GM18870 (cell line): ENCODE results near the gene RUNX1.

Source experiments
- ATAC-seq: cut with Tn5 transposase; IDR thresholded peaks from one replicate; pipeline ENCODE4 v1.9.1; 2021; ENCODE audit warnings: moderate library complexity; ENCODE audit not compliant: unreplicated experiment

The RUNX1 gene

DNA sequence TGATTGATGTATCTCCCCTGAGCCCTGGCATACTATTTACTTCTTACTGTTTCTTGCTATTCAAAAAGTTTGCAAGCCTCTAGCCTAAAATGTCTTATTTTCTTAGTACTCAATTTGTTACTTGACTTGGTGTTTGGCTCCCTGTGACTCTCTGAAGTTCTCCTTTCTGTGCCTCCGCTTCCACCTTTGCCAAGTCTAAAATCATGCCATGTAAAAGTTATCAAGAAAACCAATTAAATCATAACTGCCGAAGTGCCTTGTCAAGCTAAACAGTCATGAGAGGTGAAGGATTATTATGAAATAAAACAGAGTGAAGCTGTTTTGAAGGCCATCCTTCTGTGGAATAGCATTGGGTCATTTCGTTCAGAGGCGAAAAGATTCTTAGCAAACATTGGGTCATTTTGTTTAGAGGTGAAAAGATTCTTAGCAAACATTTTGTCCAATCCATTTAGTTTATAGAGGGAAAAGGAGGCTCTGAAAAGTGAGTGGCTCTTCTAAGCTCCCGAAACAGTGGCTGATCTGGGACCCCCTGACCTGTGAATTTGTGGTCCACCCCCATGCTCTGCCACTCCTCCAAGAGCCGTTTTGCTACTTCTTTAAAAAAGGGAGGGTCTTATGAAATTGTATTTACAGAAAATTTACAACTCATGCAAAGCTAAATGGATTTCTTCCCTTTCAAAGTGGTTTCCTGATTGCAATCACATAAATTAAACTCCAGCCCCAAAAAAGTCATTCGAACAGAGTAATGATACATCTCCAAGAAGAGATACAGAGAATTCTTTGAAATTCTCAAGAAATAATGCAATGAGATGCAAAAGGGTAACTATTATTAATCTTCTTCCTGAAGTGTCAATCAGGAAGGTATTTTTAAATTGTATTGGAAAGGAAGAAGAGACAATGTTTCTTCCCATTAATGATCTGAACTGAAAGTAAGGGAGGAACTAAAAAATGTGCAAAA is 141.4 kb downstream of the RUNX1 start:
- no peak for ATAC-seq

DNA sequence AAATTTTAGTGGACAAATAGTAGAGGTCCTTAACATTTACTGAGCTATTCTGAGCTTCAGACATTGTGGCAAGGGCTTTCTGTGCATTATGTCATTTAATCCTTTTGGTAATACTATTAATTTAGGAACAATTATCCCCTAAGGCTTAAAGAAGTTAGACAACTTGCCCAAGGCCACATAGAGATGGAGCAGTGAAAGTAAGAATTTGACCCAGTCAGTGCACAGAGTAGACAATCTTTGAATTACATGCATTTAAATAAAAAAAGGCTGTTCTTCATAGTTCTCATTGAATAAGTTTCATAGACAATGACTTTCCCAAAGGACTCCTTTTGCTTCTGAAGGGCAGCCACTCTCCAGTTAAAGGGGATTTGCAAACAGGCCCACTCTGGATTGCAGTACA is 142.7 kb downstream of the RUNX1 start:
- no peak for ATAC-seq

DNA sequence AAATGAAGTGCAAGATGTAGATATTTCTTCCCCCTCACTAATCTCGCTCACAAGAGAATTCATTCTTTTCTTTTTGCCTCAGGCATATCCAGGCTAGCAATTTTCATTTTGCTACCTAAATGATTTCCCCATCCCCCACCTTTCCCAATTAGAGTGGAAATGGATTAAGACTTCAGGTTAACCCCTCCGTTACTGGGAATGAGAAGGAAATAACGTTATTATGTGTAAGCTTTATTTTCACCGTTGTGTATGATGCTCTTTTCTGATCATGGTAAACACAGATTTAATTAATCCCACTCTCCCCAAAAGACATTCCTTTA is 143.9 kb downstream of the RUNX1 start:
- ATAC-seq: no peak

DNA sequence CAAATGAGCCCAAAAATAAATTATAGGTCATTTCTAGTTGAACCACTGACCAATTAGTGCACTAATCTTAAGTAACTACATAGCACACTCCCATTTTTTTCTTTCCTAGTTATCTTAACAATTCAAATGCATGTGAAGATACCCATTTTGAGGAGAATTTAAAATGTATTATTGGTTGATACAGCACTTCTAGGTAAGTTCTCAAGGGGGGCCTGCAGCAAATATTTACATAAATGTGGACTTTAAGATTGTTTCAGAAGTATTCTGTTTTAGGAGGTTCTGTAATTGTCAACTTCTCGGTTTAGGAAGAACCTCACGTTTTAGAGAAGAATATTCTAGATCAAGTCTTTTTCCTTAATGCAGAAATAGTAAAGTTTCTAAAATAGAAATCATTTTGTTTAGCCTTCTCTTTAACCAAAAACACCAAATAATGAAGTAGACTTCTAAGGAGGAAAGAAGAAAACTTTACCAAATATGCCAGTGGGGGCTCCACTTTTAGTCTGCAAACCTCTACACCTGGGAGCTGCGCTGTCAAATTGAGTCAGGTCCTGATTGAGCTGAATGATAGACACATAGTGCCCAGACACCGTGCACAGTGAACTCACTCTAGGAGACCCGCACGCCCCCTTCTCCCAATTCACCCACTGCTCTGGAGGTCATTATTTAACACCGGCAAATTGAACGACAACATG is 144.4 kb downstream of the RUNX1 start:
- no peak for ATAC-seq

- no peak for ATAC-seq
Measured at GRCh38 chr21:34900376-34900775, 148.7 kb downstream of the RUNX1 start.

GRCh38 chr21:34899760-34900159 is 149.3 kb downstream of the RUNX1 start:
- no peak for ATAC-seq

DNA sequence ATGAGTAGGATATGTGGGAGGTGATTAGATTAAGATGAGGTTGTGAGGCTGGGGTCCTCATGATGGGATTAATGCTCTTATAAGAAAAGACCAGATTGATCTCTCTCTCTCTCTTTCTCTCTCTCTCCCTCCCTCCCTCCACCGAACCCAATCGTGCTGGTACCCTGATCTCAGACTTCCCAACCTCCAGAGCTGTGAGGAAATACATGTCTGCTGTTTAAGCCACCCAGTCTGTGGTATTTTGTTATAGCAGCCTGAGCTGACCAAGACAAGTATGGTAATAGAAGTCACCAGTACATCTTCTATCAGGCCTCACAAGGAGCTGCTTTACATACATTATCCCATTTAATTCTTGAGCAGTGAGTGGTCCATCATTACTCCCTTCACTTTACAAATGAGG is 149.8 kb downstream of the RUNX1 start:
- ATAC-seq: no peak

- ATAC-seq: no peak
Measured at GRCh38 chr21:34897828-34898227, 151.3 kb downstream of the RUNX1 start.

DNA sequence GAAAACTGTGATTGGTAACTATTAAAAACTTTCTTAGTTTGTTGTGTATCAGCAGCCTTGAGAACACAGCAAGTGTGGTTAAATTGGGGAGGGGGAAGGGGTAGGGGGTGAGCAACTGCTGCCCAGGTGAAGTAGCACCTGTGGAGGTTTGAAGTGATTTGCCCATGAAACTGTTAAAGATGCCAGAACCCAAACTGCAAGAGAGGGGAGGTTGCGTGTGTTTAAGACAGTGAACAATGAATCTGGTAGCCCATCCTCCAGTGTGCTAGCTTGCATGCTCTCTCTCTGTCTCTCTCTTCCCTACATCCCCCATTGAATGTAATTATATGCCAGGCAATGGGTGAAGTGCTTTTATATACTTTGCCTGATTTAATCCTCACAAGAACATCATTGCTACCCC is 154.7 kb downstream of the RUNX1 start:
- no peak for ATAC-seq

GRCh38 chr21:34892209-34892608 is 156.9 kb downstream of the RUNX1 start:
- no peak for ATAC-seq

GRCh38 chr21:34891613-34891943 is 157.5 kb downstream of the RUNX1 start:
- no peak for ATAC-seq

GRCh38 chr21:34890724-34891612 is 158.1 kb downstream of the RUNX1 start:
- no peak for ATAC-seq

DNA sequence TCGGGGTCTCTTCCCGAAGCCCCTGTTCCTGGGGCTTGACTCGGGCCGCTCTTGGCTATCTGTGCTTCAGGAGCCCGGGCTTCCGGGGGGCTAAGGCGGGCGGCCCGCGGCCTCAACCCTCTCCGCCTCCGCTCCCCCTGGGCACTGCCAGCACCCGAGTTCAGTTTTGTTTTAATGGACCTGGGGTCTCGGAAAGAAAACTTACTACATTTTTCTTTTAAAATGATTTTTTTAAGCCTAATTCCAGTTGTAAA is 158.7 kb downstream of the RUNX1 start:
- no peak for ATAC-seq

GRCh38 chr21:34889676-34890469 is 159.2 kb downstream of the RUNX1 start:
- no peak for ATAC-seq

- no peak for ATAC-seq
Measured at GRCh38 chr21:34889320-34889675, 159.8 kb downstream of the RUNX1 start.

GRCh38 chr21:34888569-34889319 is 160.4 kb downstream of the RUNX1 start:
- no peak for ATAC-seq

GRCh38 chr21:34887725-34888568 is 161.2 kb downstream of the RUNX1 start:
- no peak for ATAC-seq

- ATAC-seq: no peak
Measured at GRCh38 chr21:34887105-34887442, 162.0 kb downstream of the RUNX1 start.

DNA sequence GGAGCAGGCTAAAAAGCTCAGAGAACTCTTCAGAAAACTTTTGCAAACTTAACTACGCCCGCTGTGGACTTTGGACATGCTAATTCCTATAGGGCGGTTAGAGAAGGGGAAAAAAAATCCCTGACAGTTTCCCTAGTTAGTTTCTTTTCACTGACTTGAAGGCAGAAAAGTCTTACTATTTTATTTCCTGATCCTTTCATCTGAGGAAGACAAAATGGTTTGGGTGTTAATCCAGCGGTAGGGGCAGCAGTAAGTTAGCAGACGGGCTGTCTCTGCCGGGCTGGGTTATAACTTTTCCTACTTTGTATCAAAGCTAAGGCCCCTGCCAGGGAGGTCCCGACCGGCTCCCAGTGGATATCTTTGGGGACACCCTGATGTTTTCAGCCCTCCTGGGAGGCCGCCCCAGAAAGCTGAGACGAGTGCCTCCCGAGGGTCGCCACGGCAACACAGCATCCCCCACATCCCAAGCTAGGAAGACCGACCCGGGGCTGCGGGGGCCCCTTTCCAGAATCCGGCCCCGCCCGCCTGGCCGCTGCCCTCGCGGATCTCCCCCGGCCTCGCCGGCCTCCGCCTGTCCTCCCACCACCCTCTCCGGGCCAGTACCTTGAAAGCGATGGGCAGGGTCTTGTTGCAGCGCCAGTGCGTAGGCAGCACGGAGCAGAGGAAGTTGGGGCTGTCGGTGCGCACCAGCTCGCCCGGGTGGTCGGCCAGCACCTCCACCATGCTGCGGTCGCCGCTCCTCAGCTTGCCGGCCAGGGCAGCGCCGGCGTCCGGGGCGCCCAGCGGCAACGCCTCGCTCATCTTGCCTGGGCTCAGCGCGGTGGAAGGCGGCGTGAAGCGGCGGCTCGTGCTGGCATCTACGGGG is 162.6 kb downstream of the RUNX1 start:
- ATAC-seq: no peak
